IMR-90 (cell line): ENCODE measurements around the gene SEC14L6. TPM values are rescaled to one million over a fixed set of nuclear protein-coding genes. Genes with fewer than 3 reads are reported as not detected.

Experiments
- ATAC-seq: fragments of 200-7000 bp; cut with Tn5 transposase; 2 replicates; pipeline ENCODE4 v1.9.1; 2020; ENCODE audit warnings: low read depth, mild to moderate bottlenecking, moderate library complexity
- BruUV-seq: library from RNA; stranded (reverse); fragments of 400-500 nt; replicated peaks from 2 replicates; lab custom pipeline; 2021; lab: Mats Ljungman, UMichigan
- CTCF ChIA-PET: fragments of 300-600 bp; formaldehyde crosslinking; extraction: SDS; loops from one replicate; lab custom pipeline; 2021; ENCODE audit warnings: antibody characterized with exemption; lab: Yijun Ruan, JAX
- POLR2A ChIA-PET: fragments of 300-600 bp; sonication (Branson Sonifier 250); formaldehyde crosslinking; loops from one replicate; lab custom pipeline; 2022; ENCODE audit warnings: antibody characterized with exemption; ENCODE audit not compliant: unreplicated experiment; lab: Charles Lee
- DNase-seq: peaks from one replicate; pipeline ENCODE4 v3.0.0; 2013
- H2AFZ ChIP-seq: replicated peaks from 2 replicates; pipeline ENCODE3; 2013; ENCODE audit warnings: low read length, mild to moderate bottlenecking; ENCODE audit not compliant: poor library complexity
- H2AK5ac ChIP-seq: 2 replicates; pipeline ENCODE4 v1.6.1; 2013; ENCODE audit warnings: low read depth, low read length, inconsistent platforms
- H2AK9ac ChIP-seq: replicated peaks from 2 replicates; pipeline ENCODE3; 2013; ENCODE audit warnings: mild to moderate bottlenecking, low read depth, low read length, moderate library complexity; ENCODE audit not compliant: poor library complexity
- H2BK120ac ChIP-seq: 2 replicates; pipeline ENCODE4 v1.6.1; 2013; ENCODE audit warnings: low read depth, low read length, inconsistent platforms
- H2BK15ac ChIP-seq: 3 replicates; pipeline ENCODE4 v1.6.1; 2013; ENCODE audit warnings: low read depth, low read length, inconsistent platforms
- H2BK20ac ChIP-seq: 2 replicates; pipeline ENCODE4 v1.6.1; 2013; ENCODE audit warnings: low read depth, mild to moderate bottlenecking, inconsistent platforms, low read length, moderate library complexity
- H2BK5ac ChIP-seq: 2 replicates; pipeline ENCODE4 v1.6.1; 2013; ENCODE audit warnings: mild to moderate bottlenecking, low read depth, low read length, inconsistent platforms; ENCODE audit not compliant: poor library complexity, severe bottlenecking
- H3K14ac ChIP-seq: replicated peaks from 2 replicates; pipeline ENCODE4 v1.6.1; 2013; ENCODE audit warnings: low read depth, low read length, inconsistent platforms
- H3K18ac ChIP-seq: 2 replicates; pipeline ENCODE4 v1.6.1; 2013; ENCODE audit warnings: low read depth, low read length, control low read depth
- H3K23ac ChIP-seq: 2 replicates; pipeline ENCODE4 v1.6.1; 2013; ENCODE audit warnings: low read depth, low read length, inconsistent platforms
- H3K27ac ChIP-seq: 2 replicates; pipeline ENCODE4 v1.5.1; 2013; ENCODE audit warnings: mild to moderate bottlenecking, control low read depth, low read length; ENCODE audit not compliant: insufficient read depth
- H3K27me3 ChIP-seq: 2 replicates; pipeline ENCODE4 v1.6.1; 2013; ENCODE audit warnings: low read length; ENCODE audit not compliant: control insufficient read depth, insufficient read depth
- H3K36me3 ChIP-seq: 2 replicates; pipeline ENCODE4 v1.6.1; 2013; ENCODE audit warnings: low read length, mixed read lengths; ENCODE audit not compliant: control insufficient read depth, insufficient read depth
- H3K4ac ChIP-seq: 2 replicates; pipeline ENCODE4 v1.6.1; 2013; ENCODE audit warnings: low read depth, low read length, inconsistent platforms
- H3K4me1 ChIP-seq: 2 replicates; pipeline ENCODE4 v1.6.1; 2013; ENCODE audit warnings: low read length, mixed read lengths; ENCODE audit not compliant: control insufficient read depth, insufficient read depth
- H3K4me2 ChIP-seq: 2 replicates; pipeline ENCODE4 v1.6.1; 2013; ENCODE audit warnings: low read depth, mild to moderate bottlenecking, control low read depth, low read length, moderate library complexity
- H3K4me3 ChIP-seq: 2 replicates; pipeline ENCODE4 v1.5.1; 2013; ENCODE audit warnings: low read depth, mild to moderate bottlenecking, control low read depth, low read length, moderate library complexity; ENCODE audit not compliant: insufficient read depth
- H3K56ac ChIP-seq: 2 replicates; pipeline ENCODE4 v1.6.1; 2013; ENCODE audit warnings: low read length, inconsistent platforms; ENCODE audit not compliant: insufficient read depth; ENCODE audit errors: extremely low read depth
- H3K79me1 ChIP-seq, 2 experiments: 2 replicates each; pipeline ENCODE4 v1.6.1; 2013; ENCODE audit warnings: low read length in 2 of 2, inconsistent platforms in 1 of 2, low read depth in 1 of 2
- H3K9ac ChIP-seq: 2 replicates; pipeline ENCODE4 v1.6.1; 2013; ENCODE audit warnings: low read depth, low read length, control low read depth
- H3K9me1 ChIP-seq: 2 replicates; pipeline ENCODE4 v1.6.1; 2013; ENCODE audit warnings: low read length, inconsistent platforms; ENCODE audit not compliant: insufficient read depth
- H3K9me3 ChIP-seq: 2 replicates; pipeline ENCODE4 v1.6.1; 2013; ENCODE audit warnings: low read length; ENCODE audit not compliant: control insufficient read depth, insufficient read depth
- H4K20me1 ChIP-seq: 2 replicates; pipeline ENCODE4 v1.6.1; 2013; ENCODE audit warnings: low read length, inconsistent platforms; ENCODE audit not compliant: insufficient read depth
- H4K5ac ChIP-seq: 2 replicates; pipeline ENCODE4 v1.6.1; 2013; ENCODE audit warnings: mild to moderate bottlenecking, low read depth, low read length, control low read depth
- H4K8ac ChIP-seq, 2 experiments: 2 replicates each; pipeline ENCODE4 v1.6.1; 2013; ENCODE audit warnings: low read depth in 2 of 2, low read length in 2 of 2, control low read depth in 1 of 2, inconsistent platforms in 1 of 2
- H4K91ac ChIP-seq: 2 replicates; pipeline ENCODE4 v1.6.1; 2013; ENCODE audit warnings: low read depth, low read length, inconsistent platforms; ENCODE audit not compliant: insufficient read depth
- BHLHE40 ChIP-seq: fragments of 150-350 bp; IDR thresholded peaks from 2 replicates; pipeline ENCODE4 v1.6.1; 2016; ENCODE audit warnings: mild to moderate bottlenecking, low read depth, low read length
- CEBPB ChIP-seq: IDR thresholded peaks from 2 replicates; pipeline ENCODE4 v1.6.1; 2012; ENCODE audit warnings: low read depth, low read length, improper control_type of control experiment
- CHD1 ChIP-seq: IDR thresholded peaks from 2 replicates; pipeline ENCODE4 v1.6.1; 2012; ENCODE audit warnings: low read depth, low read length, improper control_type of control experiment
- ELK1 ChIP-seq: fragments of 150-350 bp; IDR thresholded peaks from 2 replicates; pipeline ENCODE4 v1.6.1; 2016; ENCODE audit warnings: low read depth, mild to moderate bottlenecking, low read length, moderate library complexity, borderline replicate concordance
- FOS ChIP-seq: fragments of 150-350 bp; IDR thresholded peaks from 2 replicates; pipeline ENCODE4 v1.6.1; 2016; ENCODE audit warnings: low read depth, low read length
- MAFK ChIP-seq: IDR thresholded peaks from 2 replicates; pipeline ENCODE4 v1.6.1; 2012; ENCODE audit warnings: low read depth, low read length, improper control_type of control experiment
- MAZ ChIP-seq: IDR thresholded peaks from 2 replicates; pipeline ENCODE4 v1.6.1; 2012; ENCODE audit warnings: low read depth, mild to moderate bottlenecking, low read length, improper control_type of control experiment, moderate library complexity, borderline replicate concordance
- NFE2L2 ChIP-seq: fragments of 150-350 bp; IDR thresholded peaks from 2 replicates; pipeline ENCODE4 v1.6.1; 2016; ENCODE audit warnings: low read depth, mild to moderate bottlenecking, low read length
- RAD21 ChIP-seq: IDR thresholded peaks from 2 replicates; pipeline ENCODE4 v1.6.1; 2012; ENCODE audit warnings: low read length, improper control_type of control experiment
- RCOR1 ChIP-seq: IDR thresholded peaks from 2 replicates; pipeline ENCODE4 v1.6.1; 2012; ENCODE audit warnings: mild to moderate bottlenecking, low read length, improper control_type of control experiment; ENCODE audit not compliant: insufficient replicate concordance
- USF2 ChIP-seq: fragments of 150-350 bp; IDR thresholded peaks from 2 replicates; pipeline ENCODE4 v1.6.1; 2017; ENCODE audit warnings: mild to moderate bottlenecking, antibody characterized with exemption, low read length, low read depth
- WGBS, 2 experiments: methylation state at CpG; one replicate each; pipeline versions ENCODE4 v1.1.5 to v1.1.7; 2013; ENCODE audit warnings: missing lambda C conversion rate in 2 of 2; ENCODE audit not compliant: insufficient read length in 1 of 2; ENCODE audit errors: extremely low coverage in 2 of 2; 5-methylcytosine and 5-hydroxymethylcytosine counted together
- dilution Hi-C: fragments of 300-500 bp; cut with HindIII; formaldehyde crosslinking; loops from one replicate; pipeline ENCODE4 v1.14.3; 2018; ENCODE audit warnings: low sequenced_read_pairs; ENCODE audit not compliant: unreplicated experiment
- in situ Hi-C: fragments of 300-500 bp; cut with MboI; formaldehyde crosslinking; loops from 3 replicates; pipeline ENCODE4 v1.14.3; 2019; ENCODE audit warnings: low sequenced_read_pairs, inconsistent platforms, mixed read lengths
- intact Hi-C: fragments of 100-400 bp; cut with micrococcal nuclease; formaldehyde crosslinking; loops from 2 replicates; pipeline ENCODE4 v1.10.0; 2022
- polyA plus RNA-seq, 3 experiments: library from polyadenylated mRNA; depleted of rRNA; stranded (reverse); fragments of >200 nt; gene quantifications; 2 replicates each; pipeline ENCODE4 v1.2.3, GENCODE V29; 2012; ENCODE audit warnings: low replicate concordance in 1 of 3
- total RNA-seq: library from RNA; depleted of rRNA; stranded (reverse); fragments of >200 nt; gene quantifications from 2 replicates; pipeline ENCODE4 v1.2.3, GENCODE V29; 2012

The SEC14L6 gene
- total and polyA plus RNA-seq, 2 of the 4 experiments (the other 2 are of a cell fraction), result 0.09 TPM; not detected in 1

- H3K9me1 ChIP-seq, result no peaks in the 10 kb centered on the region
- H3K23ac ChIP-seq, result no peak overlapping the region
- CTCF ChIA-PET, result interaction anchor here (0.6 kb wide), 2 partner anchors 36 to 64 kb away, joined by 3 read pairs; no protein-coding TSS in a partner anchor
- BruUV-seq, result no TSS peak
- no peaks in the 10 kb centered on the region for H3K9me3 ChIP-seq
- POLR2A ChIA-PET, result interaction anchor here (0.6 kb wide), 1 partner anchor 71 kb away, joined by 3 read pairs; no protein-coding TSS in a partner anchor
- no peak overlapping the region for H2AK5ac ChIP-seq
- no peaks in the 10 kb centered on the region for H4K20me1 ChIP-seq
- DNase-seq (no peak), ATAC-seq (no peak)
- no peak overlapping the region for H2AK9ac ChIP-seq
- dilution Hi-C loops (no loop called here), intact Hi-C loops (no loop called here), in situ Hi-C loops (no loop called here)
- H2BK20ac ChIP-seq, result no peak overlapping the region
- no peak overlapping the region for H4K5ac ChIP-seq
- TF ChIP-seq RAD21, result no peak
- no peak for TF ChIP-seq ELK1
- TF ChIP-seq FOS, result no peak
- no peak for TF ChIP-seq RCOR1
- no peak for TF ChIP-seq CEBPB
- no peak for TF ChIP-seq NFE2L2
- TF ChIP-seq MAFK, result no peak
- TF ChIP-seq CHD1, result no peak
- no peak for TF ChIP-seq BHLHE40
- no peak for TF ChIP-seq MAZ
- no peak for TF ChIP-seq USF2
- no peak overlapping the region for H2BK5ac ChIP-seq
- peaks cover 27% of the 10 kb centered on the region for H3K27me3 ChIP-seq
- H2AFZ ChIP-seq, result no peak overlapping the region
- H4K91ac ChIP-seq, result no peak overlapping the region
- no peak overlapping the region for H3K9ac ChIP-seq
- H3K4ac ChIP-seq, result no peak overlapping the region
- H3K27ac ChIP-seq, result no peak overlapping the region
- no peaks in the 10 kb centered on the region for H3K79me1 ChIP-seq
- no peak overlapping the region for H3K4me2 ChIP-seq
- no CpG with 5 or more reads among the region's 9 CpGs for WGBS, 2 experiments
- H2BK15ac ChIP-seq, result no peak overlapping the region
- no peak overlapping the region for H3K14ac ChIP-seq
- no peak overlapping the region for H3K4me3 ChIP-seq
- H3K18ac ChIP-seq, result no peak overlapping the region
- no peak overlapping the region for H4K8ac ChIP-seq
- H3K4me1 ChIP-seq, result no peaks in the 10 kb centered on the region
- no peaks in the 10 kb centered on the region for H3K36me3 ChIP-seq
- no peak overlapping the region for H3K56ac ChIP-seq
- H2BK120ac ChIP-seq, result no peak overlapping the region
Measured at GRCh38 chr22:30537083-30537731, 9.3 kb downstream of the SEC14L6 start.
